H1 (cell line): Measurements from ENCODE around the gene MAGEB2. TPM values are rescaled to one million over a fixed set of nuclear protein-coding genes. Genes with fewer than 3 reads are reported as not detected.

Experiments
- CHD7 ChIP-seq: fragments of 300-600 bp; sonication (generic); IDR thresholded peaks from 2 replicates; pipeline ENCODE4 v1.7.1; 2012; ENCODE audit warnings: low read length, moderate library complexity, mild to moderate bottlenecking, inconsistent platforms; ENCODE audit not compliant: insufficient replicate concordance
- JUND ChIP-seq: IDR thresholded peaks from 2 replicates; pipeline ENCODE4 v1.6.1; 2011; ENCODE audit warnings: mild to moderate bottlenecking, improper control_type of control experiment, low read length
- MAFK ChIP-seq: IDR thresholded peaks from 2 replicates; pipeline ENCODE4 v1.6.1; 2012; ENCODE audit warnings: low read depth, mild to moderate bottlenecking, improper control_type of control experiment, low read length
- MAX ChIP-seq: IDR thresholded peaks from 2 replicates; pipeline ENCODE4 v1.6.1; 2012; ENCODE audit warnings: inconsistent platforms
- RNF2 ChIP-seq: fragments of 200-900, 300-1000 bp; sonication (generic); IDR thresholded peaks from 2 replicates; pipeline ENCODE4 v1.7.1; 2016; ENCODE audit warnings: borderline replicate concordance, low read depth, mild to moderate bottlenecking, antibody characterized with exemption, low read length; ENCODE audit not compliant: poor library complexity, severe bottlenecking; ENCODE audit errors: missing control alignments
- SP2 ChIP-seq: IDR thresholded peaks from 2 replicates; pipeline ENCODE4 v1.6.1; 2012; ENCODE audit warnings: mild to moderate bottlenecking, low read length, inconsistent platforms
- SP4 ChIP-seq: IDR thresholded peaks from 2 replicates; pipeline ENCODE4 v1.6.1; 2012; ENCODE audit warnings: low read length, inconsistent platforms
- SUZ12 ChIP-seq: fragments of 200-600 bp; sonication (generic); IDR thresholded peaks from 2 replicates; pipeline ENCODE4 v1.6.1; 2012; ENCODE audit warnings: mild to moderate bottlenecking, inconsistent platforms, low read length, moderate library complexity, mixed read lengths
- polyA plus RNA-seq, 7 experiments: library from polyadenylated mRNA; depleted of rRNA in 3 of 7; stranded (reverse) in 5 of 7; unstranded in 2 of 7; fragments of >200 nt in 5 of 7; fragments of 200-250 nt in 2 of 7; gene quantifications; 1 replicate in 5 of 7; 2 replicates in 1 of 7; 4 replicates in 1 of 7; pipeline versions ENCODE4 v1.2.1 to v1.2.3, GENCODE V29; 2011 to 2013; ENCODE audit warnings: missing spikeins in 2 of 7, mixed read lengths in 2 of 7
- total RNA-seq: library from RNA; stranded (reverse); fragmentation: NEBNext Ultra II Directional; extraction: Animal tissue kit (Norgen Biotek cat#: 25700); gene quantifications from 2 replicates; pipeline ENCODE4 v1.2.1, GENCODE V29; 2021
- TF ChIP-seq, protein P1 (sequence below): IDR thresholded peaks from 2 replicates; pipeline ENCODE4 v1.6.1; 2011; ENCODE audit warnings: low read depth, mild to moderate bottlenecking, low read length; ENCODE audit not compliant: insufficient read depth

Gene MAGEB2
- total and polyA plus RNA-seq, 2 of the 8 experiments (the other 6 are each of a cell fraction or from before 2014, with no cell fraction given) = not detected

- TF ChIP-seq CHD7 (no peak), MAX (no peak), SP4 (no peak), SUZ12 (no peak), JUND (no peak), RNF2 (no peak), SP2 (no peak), MAFK (no peak)
- TF ChIP-seq, protein P1, sequence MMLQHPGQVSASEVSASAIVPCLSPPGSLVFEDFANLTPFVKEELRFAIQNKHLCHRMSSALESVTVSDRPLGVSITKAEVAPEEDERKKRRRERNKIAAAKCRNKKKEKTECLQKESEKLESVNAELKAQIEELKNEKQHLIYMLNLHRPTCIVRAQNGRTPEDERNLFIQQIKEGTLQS = no peak
- TF ChIP-seq, all 59 proteins: peak for 0
These were observed 45.6 kb downstream of the MAGEB2 start (continued) for GRCh38 chrX:30261012-30261411.
